Measurements from ENCODE around the gene METTL14. TPM values are rescaled to one million over a fixed set of nuclear protein-coding genes. Genes with fewer than 3 reads are reported as not detected.

METTL14 gene
- total RNA-seq, 3 donors from 2014 or later: 33.6 to 53.6 (median 36.4) TPM

DNA sequence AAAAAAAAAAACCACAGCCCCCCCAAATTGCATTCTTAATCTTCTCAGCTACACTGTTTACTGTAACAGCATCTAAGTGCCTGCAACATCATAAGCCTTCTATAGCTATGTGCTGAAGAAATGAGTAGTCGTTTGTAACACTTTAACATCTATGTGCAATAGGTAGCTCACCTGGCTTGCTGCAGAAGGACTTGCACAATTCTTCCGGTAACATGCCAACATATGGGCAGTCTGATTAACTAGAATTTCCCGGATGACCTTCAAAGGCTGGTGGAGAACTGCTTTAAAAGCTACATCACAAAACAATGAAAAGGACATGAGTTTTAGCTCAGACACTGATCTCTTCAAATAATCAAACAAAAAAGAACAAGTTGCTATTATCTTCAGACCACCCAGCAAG lies 52.9 kb downstream of the METTL14 start:
- peaks cover 4% of the 10 kb centered on the region for H3K36me3 ChIP-seq (ENCODE audit: low read depth)

DNA sequence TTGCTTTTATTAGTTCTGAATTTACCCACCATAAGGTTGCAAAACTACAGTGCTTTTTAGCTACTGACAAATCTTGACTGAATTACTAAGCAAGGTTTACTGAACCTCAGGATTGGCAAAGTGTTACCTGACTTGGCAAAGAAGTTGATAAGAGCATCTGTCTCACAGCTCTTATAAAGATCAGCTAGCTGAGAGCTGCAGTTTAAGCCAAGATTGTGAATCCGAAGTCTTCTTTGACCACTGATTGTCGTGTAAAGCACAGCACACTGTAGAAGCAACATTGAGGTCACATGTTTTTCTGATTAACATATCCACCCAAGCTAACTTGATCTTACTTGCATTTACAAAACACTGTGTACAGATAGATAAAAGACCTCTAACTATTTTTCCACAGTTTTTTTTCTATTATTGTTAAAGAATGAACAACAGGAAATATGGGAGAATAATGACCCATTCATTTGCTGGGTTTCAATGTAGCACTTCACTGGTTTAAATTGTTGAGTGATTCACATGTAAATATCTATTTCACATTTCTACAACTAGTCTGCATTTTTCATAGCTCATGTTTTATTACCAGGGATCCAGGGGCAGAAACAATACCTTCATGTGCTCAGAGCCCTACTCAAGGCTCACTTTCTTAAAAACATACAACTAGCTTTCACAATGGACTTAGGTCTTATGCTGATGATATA lies 54.0 kb downstream of the METTL14 start:
- no peaks in the 10 kb centered on the region for H3K9me3 ChIP-seq
- ATAC-seq (no peak), DNase-seq (no peak)
- intact Hi-C loops (cut with DNase I, micrococcal nuclease): no loop called here
- no peak overlapping the region for H3K4me3 ChIP-seq
- H3K36me3 ChIP-seq (ENCODE audit: low read depth): peaks cover 4% of the 10 kb centered on the region
- TF ChIP-seq, protein P1, sequence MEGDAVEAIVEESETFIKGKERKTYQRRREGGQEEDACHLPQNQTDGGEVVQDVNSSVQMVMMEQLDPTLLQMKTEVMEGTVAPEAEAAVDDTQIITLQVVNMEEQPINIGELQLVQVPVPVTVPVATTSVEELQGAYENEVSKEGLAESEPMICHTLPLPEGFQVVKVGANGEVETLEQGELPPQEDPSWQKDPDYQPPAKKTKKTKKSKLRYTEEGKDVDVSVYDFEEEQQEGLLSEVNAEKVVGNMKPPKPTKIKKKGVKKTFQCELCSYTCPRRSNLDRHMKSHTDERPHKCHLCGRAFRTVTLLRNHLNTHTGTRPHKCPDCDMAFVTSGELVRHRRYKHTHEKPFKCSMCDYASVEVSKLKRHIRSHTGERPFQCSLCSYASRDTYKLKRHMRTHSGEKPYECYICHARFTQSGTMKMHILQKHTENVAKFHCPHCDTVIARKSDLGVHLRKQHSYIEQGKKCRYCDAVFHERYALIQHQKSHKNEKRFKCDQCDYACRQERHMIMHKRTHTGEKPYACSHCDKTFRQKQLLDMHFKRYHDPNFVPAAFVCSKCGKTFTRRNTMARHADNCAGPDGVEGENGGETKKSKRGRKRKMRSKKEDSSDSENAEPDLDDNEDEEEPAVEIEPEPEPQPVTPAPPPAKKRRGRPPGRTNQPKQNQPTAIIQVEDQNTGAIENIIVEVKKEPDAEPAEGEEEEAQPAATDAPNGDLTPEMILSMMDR (IDR thresholded peaks at IDR 0.05): no peak
- H3K4me1 ChIP-seq (ENCODE audit: low read depth): no peaks in the 10 kb centered on the region

More for the DNA sequence above, 52.9 kb downstream of the METTL14 start:
- intact Hi-C loops (cut with DNase I, micrococcal nuclease): no loop called here
- ATAC-seq: no peak
- H3K9me3 ChIP-seq: no peaks in the 10 kb centered on the region
- TF ChIP-seq, protein P1 (IDR thresholded peaks at IDR 0.05): no peak
- no peak overlapping the region for H3K4me3 ChIP-seq
- H3K4me1 ChIP-seq (ENCODE audit: low read depth): no peaks in the 10 kb centered on the region
- DNase-seq: no peak

DNA sequence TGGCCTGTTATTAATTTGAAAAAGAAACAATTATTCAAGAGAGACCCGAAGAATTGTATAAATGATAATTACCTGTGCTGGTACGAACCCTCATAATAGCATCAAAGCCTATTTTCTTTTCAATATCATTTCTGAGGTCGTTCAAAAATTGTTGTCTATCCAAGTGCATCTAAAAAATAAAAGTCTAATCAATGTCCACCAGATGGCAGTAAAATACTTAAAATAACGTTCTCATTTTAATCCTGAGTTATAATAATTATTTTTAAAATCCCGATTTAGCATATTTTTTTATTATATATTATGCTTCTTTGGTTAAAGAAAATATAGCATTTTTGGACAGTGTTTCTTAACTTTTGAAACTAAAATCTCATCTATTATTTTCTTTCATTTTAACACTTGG lies 55.7 kb downstream of the METTL14 start:
- ATAC-seq: no peak
- Histone ChIP-seq H3K4me1 (ENCODE audit: low read depth) (no peaks in the 10 kb centered on the region), H3K36me3 (ENCODE audit: low read depth) (peaks cover 4% of the 10 kb centered on the region), H3K9me3 (no peaks in the 10 kb centered on the region), H3K4me3 (no peak overlapping the region)
- TF ChIP-seq, protein P1 (IDR thresholded peaks at IDR 0.05): no peak
- no peak for DNase-seq
- intact Hi-C loops (cut with DNase I, micrococcal nuclease): loop anchor here in 1 of 2 donors (10.0 kb wide), 1 partner anchor 234 kb away; no protein-coding TSS in a partner anchor

DNA sequence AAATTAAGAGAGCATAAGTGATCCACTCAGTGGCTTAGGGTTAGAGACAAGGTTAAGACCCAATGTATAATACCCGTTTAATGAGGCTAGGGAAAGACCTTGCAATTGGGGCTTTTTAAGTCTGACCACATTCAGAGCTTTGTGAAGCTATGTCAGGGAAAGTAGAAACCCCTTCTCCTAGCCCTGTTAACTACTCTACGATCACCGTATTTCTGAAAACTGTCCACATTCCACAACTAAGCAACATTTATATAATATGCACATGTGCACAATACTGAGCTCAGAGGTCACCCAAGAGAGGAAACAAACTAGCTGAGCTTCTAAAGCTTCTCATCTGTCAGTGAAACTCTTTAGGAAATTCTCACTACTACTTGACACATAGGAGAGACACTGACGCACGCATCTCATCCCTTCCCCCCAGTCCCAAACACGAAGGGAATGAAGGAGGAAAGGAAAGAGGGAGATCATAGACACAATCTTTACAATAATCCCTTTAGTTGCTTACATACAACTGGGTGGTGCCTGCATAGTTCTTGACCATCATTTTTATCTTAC lies 56.2 kb downstream of the METTL14 start:
- no peak for ATAC-seq
- peak in 1 of 3 donors; percentile 8 for DNase-seq
- H3K9me3 ChIP-seq: no peaks in the 10 kb centered on the region
- H3K4me1 ChIP-seq (ENCODE audit: low read depth): no peaks in the 10 kb centered on the region
- intact Hi-C loops (cut with DNase I, micrococcal nuclease): loop anchor here in 1 of 2 donors (10.0 kb wide), 1 partner anchor 233 kb away; no protein-coding TSS in a partner anchor
- TF ChIP-seq, protein P1 (IDR thresholded peaks at IDR 0.05): no peak
- H3K36me3 ChIP-seq (ENCODE audit: low read depth): peaks cover 4% of the 10 kb centered on the region
- no peak overlapping the region for H3K4me3 ChIP-seq

DNA sequence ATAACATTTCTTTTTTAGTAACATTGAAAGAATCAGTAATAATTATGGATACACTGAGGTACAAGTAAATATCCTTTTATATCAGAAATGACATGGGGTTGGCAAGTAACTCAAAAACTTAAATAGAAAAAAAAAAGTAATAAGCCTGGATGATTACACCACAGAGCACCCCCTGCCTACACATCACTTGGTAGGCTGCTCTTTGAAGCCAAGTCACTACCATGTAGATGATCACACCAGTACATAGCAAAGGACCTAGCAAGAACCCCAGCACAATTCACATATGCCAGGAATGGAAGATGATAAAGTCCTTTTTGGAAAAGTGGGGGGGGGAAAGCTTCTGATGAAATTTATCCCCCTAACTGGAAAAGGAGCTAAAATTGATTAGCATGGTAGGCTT lies 56.9 kb downstream of the METTL14 start:
- ATAC-seq (no peak), DNase-seq (no peak)
- TF ChIP-seq, protein P1 (IDR thresholded peaks at IDR 0.05): no peak
- Histone ChIP-seq H3K36me3 (ENCODE audit: low read depth) (peaks cover 4% of the 10 kb centered on the region), H3K4me1 (ENCODE audit: low read depth) (no peaks in the 10 kb centered on the region), H3K9me3 (no peaks in the 10 kb centered on the region), H3K4me3 (no peak overlapping the region)
- intact Hi-C loops (cut with DNase I, micrococcal nuclease): loop anchor here in 1 of 2 donors (10.0 kb wide), 1 partner anchor 233 kb away; no protein-coding TSS in a partner anchor

All from mucosa of descending colon (tissue), 3 donors.